Measurements from ENCODE around the gene URB1.

URB1 gene

DNA sequence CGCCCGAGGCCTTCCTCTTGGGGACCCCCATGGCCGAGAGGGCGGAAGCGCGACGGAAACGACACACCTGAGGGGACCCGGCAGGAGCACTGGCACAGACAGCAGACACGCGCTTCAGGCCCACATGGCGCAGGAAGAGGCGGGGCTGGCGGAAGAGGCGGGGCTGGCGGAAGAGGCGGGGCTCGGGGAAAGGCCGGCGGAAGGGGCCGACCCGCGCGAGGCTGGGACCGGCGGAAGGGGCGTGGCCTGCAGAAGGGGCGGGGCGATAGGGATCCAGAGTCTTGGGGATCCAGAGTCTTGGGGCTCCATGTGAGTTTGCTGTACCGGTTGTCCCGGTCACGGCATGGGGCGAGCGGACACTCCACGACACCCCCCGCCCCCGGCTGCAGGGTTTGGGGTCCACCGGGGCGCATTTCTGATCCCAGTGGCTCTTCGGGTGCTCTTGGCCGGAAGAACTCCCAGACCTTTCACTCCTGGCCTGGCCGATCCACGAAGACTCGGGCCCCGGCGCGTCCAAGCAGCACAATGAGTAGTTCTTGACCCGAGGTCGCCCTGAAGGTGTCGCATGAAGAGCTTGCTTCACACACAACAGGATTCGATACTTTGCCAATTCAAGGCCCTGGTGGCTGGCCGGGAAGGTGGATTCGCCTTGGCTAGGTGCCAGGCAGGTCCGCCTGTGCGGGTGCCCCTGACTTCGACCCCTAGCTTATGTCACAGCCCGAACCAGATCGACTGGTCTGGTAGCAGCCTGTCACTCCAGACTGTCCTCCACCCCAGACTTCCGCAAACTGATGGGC lies at the start of gene URB1 (continued):
- TF ChIP-seq, protein P1, sequence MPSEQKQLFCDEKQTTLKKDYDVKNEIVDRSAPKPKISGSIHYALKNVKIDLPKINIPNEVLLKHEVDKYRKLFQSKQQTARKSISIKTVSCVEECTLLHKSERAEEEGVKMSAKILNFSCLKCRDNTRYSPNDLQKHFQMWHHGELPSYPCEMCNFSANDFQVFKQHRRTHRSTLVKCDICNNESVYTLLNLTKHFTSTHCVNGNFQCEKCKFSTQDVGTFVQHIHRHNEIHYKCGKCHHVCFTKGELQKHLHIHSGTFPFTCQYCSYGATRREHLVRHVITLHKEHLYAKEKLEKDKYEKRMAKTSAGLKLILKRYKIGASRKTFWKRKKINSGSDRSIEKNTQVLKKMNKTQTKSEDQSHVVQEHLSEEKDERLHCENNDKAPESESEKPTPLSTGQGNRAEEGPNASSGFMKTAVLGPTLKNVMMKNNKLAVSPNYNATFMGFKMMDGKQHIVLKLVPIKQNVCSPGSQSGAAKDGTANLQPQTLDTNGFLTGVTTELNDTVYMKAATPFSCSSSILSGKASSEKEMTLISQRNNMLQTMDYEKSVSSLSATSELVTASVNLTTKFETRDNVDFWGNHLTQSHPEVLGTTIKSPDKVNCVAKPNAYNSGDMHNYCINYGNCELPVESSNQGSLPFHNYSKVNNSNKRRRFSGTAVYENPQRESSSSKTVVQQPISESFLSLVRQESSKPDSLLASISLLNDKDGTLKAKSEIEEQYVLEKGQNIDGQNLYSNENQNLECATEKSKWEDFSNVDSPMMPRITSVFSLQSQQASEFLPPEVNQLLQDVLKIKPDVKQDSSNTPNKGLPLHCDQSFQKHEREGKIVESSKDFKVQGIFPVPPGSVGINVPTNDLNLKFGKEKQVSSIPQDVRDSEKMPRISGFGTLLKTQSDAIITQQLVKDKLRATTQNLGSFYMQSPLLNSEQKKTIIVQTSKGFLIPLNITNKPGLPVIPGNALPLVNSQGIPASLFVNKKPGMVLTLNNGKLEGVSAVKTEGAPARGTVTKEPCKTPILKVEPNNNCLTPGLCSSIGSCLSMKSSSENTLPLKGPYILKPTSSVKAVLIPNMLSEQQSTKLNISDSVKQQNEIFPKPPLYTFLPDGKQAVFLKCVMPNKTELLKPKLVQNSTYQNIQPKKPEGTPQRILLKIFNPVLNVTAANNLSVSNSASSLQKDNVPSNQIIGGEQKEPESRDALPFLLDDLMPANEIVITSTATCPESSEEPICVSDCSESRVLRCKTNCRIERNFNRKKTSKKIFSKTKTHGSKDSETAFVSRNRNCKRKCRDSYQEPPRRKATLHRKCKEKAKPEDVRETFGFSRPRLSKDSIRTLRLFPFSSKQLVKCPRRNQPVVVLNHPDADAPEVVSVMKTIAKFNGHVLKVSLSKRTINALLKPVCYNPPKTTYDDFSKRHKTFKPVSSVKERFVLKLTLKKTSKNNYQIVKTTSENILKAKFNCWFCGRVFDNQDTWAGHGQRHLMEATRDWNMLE (tag by site-specific recombination; conservative IDR thresholded peaks at IDR 0.05; ENCODE audit: low read depth), result peak; percentile 92
- TF ChIP-seq ZNF600 (tag by site-specific recombination; IDR thresholded peaks at IDR 0.05) (peak; percentile 39; the same call in 1 of the 2 replicates), ZNF596 (tag by site-specific recombination; IDR thresholded peaks at IDR 0.05) (no peak), ZNF514 (tag by site-specific recombination; IDR thresholded peaks at IDR 0.05) (no peak), ZNF560 (tag by site-specific recombination; IDR thresholded peaks at IDR 0.05; ENCODE audit: borderline replicate concordance) (no peak), REPIN1 (tag by site-specific recombination; IDR thresholded peaks at IDR 0.05; ENCODE audit: low read depth) (no peak), ZNF239 (tag by site-specific recombination; IDR thresholded peaks at IDR 0.05) (no peak), KLF8 (tag by site-specific recombination; IDR thresholded peaks at IDR 0.05) (peak; percentile 87), ZNF624 (tag by site-specific recombination; IDR thresholded peaks at IDR 0.05) (no peak), ZEB2 (tag by site-specific recombination; IDR thresholded peaks at IDR 0.05) (0 out of 2 replicates have a peak, but pooled peaks have one; percentile 45), ZNF169 (tag by site-specific recombination; IDR thresholded peaks at IDR 0.05) (no peak), ZNF658 (tag by site-specific recombination; IDR thresholded peaks at IDR 0.05) (no peak), ZBTB48 (tag by site-specific recombination; IDR thresholded peaks at IDR 0.05) (peak; percentile 95), ZNF747 (tag by site-specific recombination; IDR thresholded peaks at IDR 0.05) (no peak), ZSCAN23 (tag by site-specific recombination; IDR thresholded peaks at IDR 0.05) (no peak), ZNF24 (tag by site-specific recombination; IDR thresholded peaks at IDR 0.05) (no peak), ZNF133 (tag by site-specific recombination; IDR thresholded peaks at IDR 0.05) (no peak), ZNF76 (tag by site-specific recombination; IDR thresholded peaks at IDR 0.05; ENCODE audit: borderline replicate concordance, low read depth) (no peak), MEIS1 (CRISPR knock-in tag; IDR thresholded peaks at IDR 0.05; ENCODE audit: borderline replicate concordance) (no peak)
- TF ChIP-seq, protein P2, sequence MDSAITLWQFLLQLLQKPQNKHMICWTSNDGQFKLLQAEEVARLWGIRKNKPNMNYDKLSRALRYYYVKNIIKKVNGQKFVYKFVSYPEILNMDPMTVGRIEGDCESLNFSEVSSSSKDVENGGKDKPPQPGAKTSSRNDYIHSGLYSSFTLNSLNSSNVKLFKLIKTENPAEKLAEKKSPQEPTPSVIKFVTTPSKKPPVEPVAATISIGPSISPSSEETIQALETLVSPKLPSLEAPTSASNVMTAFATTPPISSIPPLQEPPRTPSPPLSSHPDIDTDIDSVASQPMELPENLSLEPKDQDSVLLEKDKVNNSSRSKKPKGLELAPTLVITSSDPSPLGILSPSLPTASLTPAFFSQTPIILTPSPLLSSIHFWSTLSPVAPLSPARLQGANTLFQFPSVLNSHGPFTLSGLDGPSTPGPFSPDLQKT (IDR thresholded peaks at IDR 0.05; ENCODE audit: borderline replicate concordance, low read depth, low read length), result no peak
- TF ChIP-seq, protein P3, sequence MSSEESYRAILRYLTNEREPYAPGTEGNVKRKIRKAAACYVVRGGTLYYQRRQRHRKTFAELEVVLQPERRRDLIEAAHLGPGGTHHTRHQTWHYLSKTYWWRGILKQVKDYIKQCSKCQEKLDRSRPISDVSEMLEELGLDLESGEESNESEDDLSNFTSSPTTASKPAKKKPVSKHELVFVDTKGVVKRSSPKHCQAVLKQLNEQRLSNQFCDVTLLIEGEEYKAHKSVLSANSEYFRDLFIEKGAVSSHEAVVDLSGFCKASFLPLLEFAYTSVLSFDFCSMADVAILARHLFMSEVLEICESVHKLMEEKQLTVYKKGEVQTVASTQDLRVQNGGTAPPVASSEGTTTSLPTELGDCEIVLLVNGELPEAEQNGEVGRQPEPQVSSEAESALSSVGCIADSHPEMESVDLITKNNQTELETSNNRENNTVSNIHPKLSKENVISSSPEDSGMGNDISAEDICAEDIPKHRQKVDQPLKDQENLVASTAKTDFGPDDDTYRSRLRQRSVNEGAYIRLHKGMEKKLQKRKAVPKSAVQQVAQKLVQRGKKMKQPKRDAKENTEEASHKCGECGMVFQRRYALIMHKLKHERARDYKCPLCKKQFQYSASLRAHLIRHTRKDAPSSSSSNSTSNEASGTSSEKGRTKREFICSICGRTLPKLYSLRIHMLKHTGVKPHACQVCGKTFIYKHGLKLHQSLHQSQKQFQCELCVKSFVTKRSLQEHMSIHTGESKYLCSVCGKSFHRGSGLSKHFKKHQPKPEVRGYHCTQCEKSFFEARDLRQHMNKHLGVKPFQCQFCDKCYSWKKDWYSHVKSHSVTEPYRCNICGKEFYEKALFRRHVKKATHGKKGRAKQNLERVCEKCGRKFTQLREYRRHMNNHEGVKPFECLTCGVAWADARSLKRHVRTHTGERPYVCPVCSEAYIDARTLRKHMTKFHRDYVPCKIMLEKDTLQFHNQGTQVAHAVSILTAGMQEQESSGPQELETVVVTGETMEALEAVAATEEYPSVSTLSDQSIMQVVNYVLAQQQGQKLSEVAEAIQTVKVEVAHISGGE (tag by site-specific recombination; conservative IDR thresholded peaks at IDR 0.05; ENCODE audit: low read depth), result peak; percentile 96
- TF ChIP-seq, protein P4, sequence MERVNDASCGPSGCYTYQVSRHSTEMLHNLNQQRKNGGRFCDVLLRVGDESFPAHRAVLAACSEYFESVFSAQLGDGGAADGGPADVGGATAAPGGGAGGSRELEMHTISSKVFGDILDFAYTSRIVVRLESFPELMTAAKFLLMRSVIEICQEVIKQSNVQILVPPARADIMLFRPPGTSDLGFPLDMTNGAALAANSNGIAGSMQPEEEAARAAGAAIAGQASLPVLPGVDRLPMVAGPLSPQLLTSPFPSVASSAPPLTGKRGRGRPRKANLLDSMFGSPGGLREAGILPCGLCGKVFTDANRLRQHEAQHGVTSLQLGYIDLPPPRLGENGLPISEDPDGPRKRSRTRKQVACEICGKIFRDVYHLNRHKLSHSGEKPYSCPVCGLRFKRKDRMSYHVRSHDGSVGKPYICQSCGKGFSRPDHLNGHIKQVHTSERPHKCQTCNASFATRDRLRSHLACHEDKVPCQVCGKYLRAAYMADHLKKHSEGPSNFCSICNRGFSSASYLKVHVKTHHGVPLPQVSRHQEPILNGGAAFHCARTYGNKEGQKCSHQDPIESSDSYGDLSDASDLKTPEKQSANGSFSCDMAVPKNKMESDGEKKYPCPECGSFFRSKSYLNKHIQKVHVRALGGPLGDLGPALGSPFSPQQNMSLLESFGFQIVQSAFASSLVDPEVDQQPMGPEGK (tag by site-specific recombination; IDR thresholded peaks at IDR 0.05), result peak; percentile 55; the same call in 1 of the 2 replicates
- TF ChIP-seq, protein P5, sequence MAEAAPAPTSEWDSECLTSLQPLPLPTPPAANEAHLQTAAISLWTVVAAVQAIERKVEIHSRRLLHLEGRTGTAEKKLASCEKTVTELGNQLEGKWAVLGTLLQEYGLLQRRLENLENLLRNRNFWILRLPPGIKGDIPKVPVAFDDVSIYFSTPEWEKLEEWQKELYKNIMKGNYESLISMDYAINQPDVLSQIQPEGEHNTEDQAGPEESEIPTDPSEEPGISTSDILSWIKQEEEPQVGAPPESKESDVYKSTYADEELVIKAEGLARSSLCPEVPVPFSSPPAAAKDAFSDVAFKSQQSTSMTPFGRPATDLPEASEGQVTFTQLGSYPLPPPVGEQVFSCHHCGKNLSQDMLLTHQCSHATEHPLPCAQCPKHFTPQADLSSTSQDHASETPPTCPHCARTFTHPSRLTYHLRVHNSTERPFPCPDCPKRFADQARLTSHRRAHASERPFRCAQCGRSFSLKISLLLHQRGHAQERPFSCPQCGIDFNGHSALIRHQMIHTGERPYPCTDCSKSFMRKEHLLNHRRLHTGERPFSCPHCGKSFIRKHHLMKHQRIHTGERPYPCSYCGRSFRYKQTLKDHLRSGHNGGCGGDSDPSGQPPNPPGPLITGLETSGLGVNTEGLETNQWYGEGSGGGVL (tag by site-specific recombination; IDR thresholded peaks at IDR 0.05), result no peak

All from HEK293 (cell line).